H1 (cell line): ENCODE data around the gene ZSCAN10. TPM values are rescaled to one million over a fixed set of nuclear protein-coding genes. Genes with fewer than 3 reads are reported as not detected.
"Not testable (repeated sequence)": the region's sequence is repeated elsewhere in the genome, so short reads cannot be mapped to it uniquely, and the experiment has no call there.

Experiments used
- CTCF ChIA-PET: fragments of 300-600 bp; sonication (Branson Sonifier 250); formaldehyde crosslinking; loops from one replicate; lab custom pipeline; 2021; ENCODE audit not compliant: partially characterized antibody; lab: Charles Lee
- POLR2A ChIA-PET: fragments of 300-600 bp; sonication (Branson Sonifier 250); formaldehyde crosslinking; loops from one replicate; lab custom pipeline; 2021; ENCODE audit warnings: inconsistent platforms; ENCODE audit not compliant: partially characterized antibody; lab: Charles Lee
- DNase-seq, 2 experiments: peaks; one replicate each; pipeline versions ENCODE4 v3.0.0 to v3.0.0-alpha.2; 2010 to 2022; ENCODE audit warnings: low spot score in 2 of 2, low read depth in 1 of 2, mixed read lengths in 1 of 2
- FAIRE-seq: peaks from 2 replicates; lab custom pipeline; 2011; peaks lifted over from hg19 to GRCh38; lab: Jason Lieb, UNC
- H2AFZ ChIP-seq: 2 replicates; pipeline ENCODE4 v1.8.1; 2012; ENCODE audit warnings: low read length, inconsistent platforms
- H2AK5ac ChIP-seq: 2 replicates; pipeline ENCODE4 v1.6.1; 2013; ENCODE audit warnings: low read depth, low read length
- H2BK120ac ChIP-seq: replicated peaks from 2 replicates; pipeline ENCODE3; 2013; ENCODE audit warnings: low read depth, low read length, inconsistent platforms
- H2BK12ac ChIP-seq: 2 replicates; pipeline ENCODE4 v1.6.1; 2013; ENCODE audit warnings: low read depth, low read length
- H2BK15ac ChIP-seq: 2 replicates; pipeline ENCODE4 v1.6.1; 2013; ENCODE audit warnings: low read length
- H2BK20ac ChIP-seq: 2 replicates; pipeline ENCODE4 v1.6.1; 2013; ENCODE audit warnings: low read length
- H2BK5ac ChIP-seq: 2 replicates; pipeline ENCODE4 v1.6.1; 2013; ENCODE audit warnings: low read depth, low read length
- H3K14ac ChIP-seq: 2 replicates; pipeline ENCODE4 v1.6.1; 2013; ENCODE audit warnings: inconsistent platforms; ENCODE audit not compliant: insufficient read length
- H3K18ac ChIP-seq: 2 replicates; pipeline ENCODE4 v1.6.1; 2013; ENCODE audit warnings: low read length; ENCODE audit errors: extremely low read depth
- H3K23ac ChIP-seq: 2 replicates; pipeline ENCODE4 v1.6.1; 2013; ENCODE audit warnings: inconsistent platforms; ENCODE audit not compliant: insufficient read length
- H3K23me2 ChIP-seq: 2 replicates; pipeline ENCODE4 v1.6.1; 2013; ENCODE audit warnings: low read depth, low read length
- H3K27ac ChIP-seq: 2 replicates; pipeline ENCODE4 v1.6.1; 2011; ENCODE audit warnings: low read depth, low read length, inconsistent platforms
- H3K27me3 ChIP-seq, 4 experiments: replicated peaks in 1 of 4; 1 replicate in 1 of 4; 2 replicates in 3 of 4; pipeline versions ENCODE4 v1.6.1 to v1.8.1; 2011 to 2013; ENCODE audit warnings: low read length in 3 of 4, mild to moderate bottlenecking in 3 of 4, inconsistent platforms in 2 of 4, mixed read lengths in 2 of 4, moderate library complexity in 1 of 4; ENCODE audit not compliant: control insufficient read depth in 3 of 4, insufficient read depth in 3 of 4; ENCODE audit errors: extremely low read depth in 1 of 4
- H3K36me3 ChIP-seq, 4 experiments: 2 replicates each; pipeline versions ENCODE4 v1.6.1 to v1.8.1; 2011 to 2013; ENCODE audit warnings: mild to moderate bottlenecking in 4 of 4, low read length in 3 of 4, moderate library complexity in 2 of 4, control low read depth in 1 of 4, inconsistent platforms in 1 of 4; ENCODE audit not compliant: insufficient read depth in 4 of 4, control insufficient read depth in 2 of 4
- H3K4ac ChIP-seq: replicated peaks from 2 replicates; pipeline ENCODE3; 2013; ENCODE audit warnings: low read length, low read depth, mixed read lengths, inconsistent platforms; ENCODE audit not compliant: insufficient read length
- H3K4me1 ChIP-seq, 4 experiments: replicated peaks in 1 of 4; 1 replicate in 1 of 4; 2 replicates in 3 of 4; pipeline versions ENCODE4 v1.6.1 to v1.8.1; 2011 to 2013; ENCODE audit warnings: low read length in 3 of 4, inconsistent platforms in 2 of 4, mixed read lengths in 1 of 4; ENCODE audit not compliant: insufficient read depth in 4 of 4, control insufficient read depth in 3 of 4
- H3K4me2 ChIP-seq, 2 experiments: 2 replicates each; pipeline versions ENCODE4 v1.6.1 to v1.8.1; 2011 to 2013; ENCODE audit warnings: low read depth in 2 of 2, low read length in 2 of 2, control low read depth in 1 of 2, inconsistent platforms in 1 of 2, mild to moderate bottlenecking in 1 of 2; ENCODE audit not compliant: insufficient read depth in 1 of 2
- H3K4me3 ChIP-seq, 4 experiments: fragments of 200-600, 300-600 bp in 1 of 4; sonication (generic), shearing (Covaris generic), sonication (Bioruptor Twin) in 1 of 4; 2 replicates each; pipeline versions ENCODE4 v1.5.1 to v1.8.1; 2011 to 2016; ENCODE audit warnings: low read length in 4 of 4, low read depth in 3 of 4, control low read depth in 2 of 4, inconsistent platforms in 2 of 4, mild to moderate bottlenecking in 2 of 4, mixed read lengths in 1 of 4, moderate library complexity in 1 of 4; ENCODE audit not compliant: insufficient read depth in 2 of 4; ENCODE audit errors: extremely low read depth in 1 of 4
- H3K56ac ChIP-seq: replicated peaks from 2 replicates; pipeline ENCODE3; 2013; ENCODE audit warnings: low read depth, mild to moderate bottlenecking, mixed read lengths, low read length, inconsistent platforms; ENCODE audit not compliant: insufficient read length
- H3K79me1 ChIP-seq: 2 replicates; pipeline ENCODE4 v1.6.1; 2013; ENCODE audit warnings: low read depth, low read length, control low read depth
- H3K79me2 ChIP-seq, 2 experiments: 2 replicates each; pipeline versions ENCODE4 v1.6.1 to v1.8.1; 2012 to 2013; ENCODE audit warnings: low read length in 2 of 2, mild to moderate bottlenecking in 2 of 2, inconsistent platforms in 1 of 2; ENCODE audit not compliant: insufficient read depth in 2 of 2, control insufficient read depth in 1 of 2
- H3K9ac ChIP-seq, 4 experiments: replicated peaks in 1 of 4; 1 replicate in 1 of 4; 2 replicates in 3 of 4; pipeline versions ENCODE4 v1.6.1 to v1.8.1; 2011 to 2013; ENCODE audit warnings: low read depth in 3 of 4, low read length in 3 of 4, control low read depth in 2 of 4, mild to moderate bottlenecking in 2 of 4, moderate library complexity in 2 of 4, inconsistent platforms in 1 of 4; ENCODE audit errors: extremely low read depth in 1 of 4
- H3K9me3 ChIP-seq, 2 experiments: 2 replicates each; pipeline versions ENCODE4 v1.6.1 to v1.8.1; 2012 to 2013; ENCODE audit warnings: mild to moderate bottlenecking in 2 of 2, moderate library complexity in 2 of 2, control low read depth in 1 of 2, inconsistent platforms in 1 of 2, low read depth in 1 of 2, low read length in 1 of 2, mixed read lengths in 1 of 2; ENCODE audit not compliant: insufficient read depth in 2 of 2
- H4K20me1 ChIP-seq, 2 experiments: replicated peaks in 1 of 2; 2 replicates each; pipeline versions ENCODE3 to v1.8.1; 2011 to 2013; ENCODE audit warnings: inconsistent platforms in 2 of 2, low read length in 2 of 2, mild to moderate bottlenecking in 1 of 2; ENCODE audit not compliant: insufficient read depth in 2 of 2, control insufficient read depth in 1 of 2
- H4K5ac ChIP-seq: 2 replicates; pipeline ENCODE4 v1.6.1; 2013; ENCODE audit warnings: low read length, low read depth, mixed read lengths, inconsistent platforms; ENCODE audit not compliant: insufficient read length
- H4K8ac ChIP-seq: 2 replicates; pipeline ENCODE4 v1.8.0; 2013; ENCODE audit warnings: mild to moderate bottlenecking, moderate library complexity, low read length, inconsistent platforms; ENCODE audit not compliant: insufficient read depth; ENCODE audit errors: extremely low read depth
- H4K91ac ChIP-seq: replicated peaks from 2 replicates; pipeline ENCODE3; 2013; ENCODE audit warnings: low read length, mixed read lengths, inconsistent platforms; ENCODE audit not compliant: insufficient read length
- RAD21 ChIP-seq, 2 experiments: IDR thresholded peaks in 1 of 2; conservative IDR thresholded peaks in 1 of 2; 2 replicates each; pipeline ENCODE4 v1.6.1; 2011; ENCODE audit warnings: low read depth in 2 of 2, low read length in 2 of 2, improper control_type of control experiment in 1 of 2, inconsistent platforms in 1 of 2, mild to moderate bottlenecking in 1 of 2, moderate library complexity in 1 of 2
- WGBS, 2 experiments: shearing (Covaris generic) in 1 of 2; methylation state at CpG; one replicate each; pipeline versions ENCODE4 v1.1.6 to v1.1.7; 2013 to 2015; ENCODE audit warnings: low lambda C conversion rate in 2 of 2, mixed read lengths in 2 of 2, inconsistent platforms in 1 of 2, low coverage in 1 of 2, missing lambda C conversion rate in 1 of 2; ENCODE audit not compliant: insufficient replicate concordance in 2 of 2, insufficient coverage in 1 of 2, insufficient read length in 1 of 2; ENCODE audit errors: extremely low coverage in 1 of 2, missing lambda C conversion rate in 1 of 2; 5-methylcytosine and 5-hydroxymethylcytosine counted together
- polyA plus RNA-seq, 7 experiments: library from polyadenylated mRNA; depleted of rRNA in 3 of 7; stranded (reverse) in 5 of 7; unstranded in 2 of 7; fragments of >200 nt in 5 of 7; fragments of 200-250 nt in 2 of 7; gene quantifications; 1 replicate in 5 of 7; 2 replicates in 1 of 7; 4 replicates in 1 of 7; pipeline versions ENCODE4 v1.2.1 to v1.2.3, GENCODE V29; 2011 to 2013; ENCODE audit warnings: missing spikeins in 2 of 7, mixed read lengths in 2 of 7
- total RNA-seq: library from RNA; stranded (reverse); fragmentation: NEBNext Ultra II Directional; extraction: Animal tissue kit (Norgen Biotek cat#: 25700); gene quantifications from 2 replicates; pipeline ENCODE4 v1.2.1, GENCODE V29; 2021
- TF ChIP-seq, protein P1 (sequence below), 3 experiments: IDR thresholded peaks; 1 replicate in 2 of 3; 2 replicates in 1 of 3; pipeline versions ENCODE4 v1.5.1 to v1.6.1; 2011; ENCODE audit warnings: low read length in 3 of 3, mild to moderate bottlenecking in 3 of 3, inconsistent platforms in 2 of 3, low read depth in 1 of 3, moderate library complexity in 1 of 3; ENCODE audit not compliant: insufficient read depth in 1 of 3; ENCODE audit errors: control extremely low read depth in 1 of 3

Gene ZSCAN10
- total and polyA plus RNA-seq, 2 of the 8 experiments (the other 6 are each of a cell fraction or from before 2014, with no cell fraction given), result 209 to 314 TPM

DNA sequence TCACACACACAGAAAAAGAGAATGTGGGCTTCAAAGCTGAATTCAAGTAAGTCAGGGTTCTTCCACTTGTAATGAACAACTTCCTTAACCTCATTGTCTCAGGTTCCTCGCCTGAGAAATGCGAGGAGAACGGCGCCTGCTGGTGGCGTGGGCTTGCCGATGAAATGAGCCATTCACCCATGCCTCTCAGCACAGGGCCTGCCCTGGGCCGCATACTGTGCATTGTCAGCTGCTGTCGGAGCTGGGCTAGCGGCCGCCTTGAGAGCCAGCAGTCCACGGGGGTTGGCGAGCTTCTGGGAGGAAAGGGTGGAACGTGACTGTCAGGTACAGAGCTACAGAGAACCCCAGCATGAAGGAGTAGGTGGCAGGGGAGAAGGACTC lies 45.8 kb downstream of the ZSCAN10 start:
- H4K5ac ChIP-seq, DNase-seq, H3K9me3 ChIP-seq, H3K4me1 ChIP-seq, H2AFZ ChIP-seq, H2BK120ac ChIP-seq, H3K27me3 ChIP-seq, H2AK5ac ChIP-seq, H3K14ac ChIP-seq, H3K36me3 ChIP-seq, H2BK20ac ChIP-seq, POLR2A ChIA-PET, H3K79me1 ChIP-seq, H2BK5ac ChIP-seq, H3K79me2 ChIP-seq, H3K9ac ChIP-seq, H4K91ac ChIP-seq, H3K23me2 ChIP-seq, H2BK15ac ChIP-seq, H3K23ac ChIP-seq, H3K27ac ChIP-seq, H3K56ac ChIP-seq, H4K8ac ChIP-seq, H2BK12ac ChIP-seq, H3K4me3 ChIP-seq, H3K18ac ChIP-seq, H3K4me2 ChIP-seq, H3K4ac ChIP-seq: not testable (repeated sequence)
- peak; percentile 94 for FAIRE-seq
- WGBS, 2 experiments, result 88% methylated on average over 10 of the region's 13 CpGs; no CpG with 5 or more reads in 1 of the 2 experiments
- peak; percentile 7 to 15; a peak in 3 of 4 replicates for TF ChIP-seq RAD21 (IDR thresholded peaks at IDR 0.05 in 1 of 2, conservative IDR thresholded peaks at IDR 0.05 in 1 of 2; ENCODE audit: low read depth in 2 of 2, low read length in 2 of 2)
- TF ChIP-seq, protein P1, sequence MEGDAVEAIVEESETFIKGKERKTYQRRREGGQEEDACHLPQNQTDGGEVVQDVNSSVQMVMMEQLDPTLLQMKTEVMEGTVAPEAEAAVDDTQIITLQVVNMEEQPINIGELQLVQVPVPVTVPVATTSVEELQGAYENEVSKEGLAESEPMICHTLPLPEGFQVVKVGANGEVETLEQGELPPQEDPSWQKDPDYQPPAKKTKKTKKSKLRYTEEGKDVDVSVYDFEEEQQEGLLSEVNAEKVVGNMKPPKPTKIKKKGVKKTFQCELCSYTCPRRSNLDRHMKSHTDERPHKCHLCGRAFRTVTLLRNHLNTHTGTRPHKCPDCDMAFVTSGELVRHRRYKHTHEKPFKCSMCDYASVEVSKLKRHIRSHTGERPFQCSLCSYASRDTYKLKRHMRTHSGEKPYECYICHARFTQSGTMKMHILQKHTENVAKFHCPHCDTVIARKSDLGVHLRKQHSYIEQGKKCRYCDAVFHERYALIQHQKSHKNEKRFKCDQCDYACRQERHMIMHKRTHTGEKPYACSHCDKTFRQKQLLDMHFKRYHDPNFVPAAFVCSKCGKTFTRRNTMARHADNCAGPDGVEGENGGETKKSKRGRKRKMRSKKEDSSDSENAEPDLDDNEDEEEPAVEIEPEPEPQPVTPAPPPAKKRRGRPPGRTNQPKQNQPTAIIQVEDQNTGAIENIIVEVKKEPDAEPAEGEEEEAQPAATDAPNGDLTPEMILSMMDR (IDR thresholded peaks at IDR 0.05; ENCODE audit: control extremely low read depth in 1 of 3, insufficient read depth in 1 of 3, low read depth in 1 of 3, low read length in 3 of 3), result peak in 2 of 3 experiments; percentile 19 to 34; a peak in 3 of 4 replicates
- CTCF ChIA-PET, result interaction anchor here (7.4 kb wide), 1 partner anchor 22 kb away, joined by 117 read pairs; no protein-coding TSS in a partner anchor
- peaks cover 7 to 22% of the 10 kb centered on the region in 2 experiments for H4K20me1 ChIP-seq
